GM12873 (cell line): ENCODE results near the gene GNG2.

Experiments
- CTCF ChIP-seq: IDR thresholded peaks from 2 replicates; pipeline ENCODE4 v1.5.1; 2012; ENCODE audit warnings: low read depth, mild to moderate bottlenecking, moderate library complexity, low read length, control low read depth; ENCODE audit not compliant: insufficient read depth; ENCODE audit errors: missing control alignments

Gene GNG2

GRCh38 chr14:51860164-51860824, at the start of gene GNG2:
Gene GNG2 (plus strand): TSS chr14:51860612. CDS start chr14:51950679, 90,067 bp downstream.
- TF ChIP-seq CTCF, result no peak

GRCh38 chr14:51811706-51812105, 48.7 kb upstream of the GNG2 start:
- TF ChIP-seq CTCF, result no peak

GRCh38 chr14:51816031-51816430, 44.4 kb upstream of the GNG2 start:
- no peak for TF ChIP-seq CTCF

- no peak for TF ChIP-seq CTCF
Observed at GRCh38 chr14:51817326-51817725, 43.1 kb upstream of the GNG2 start.

GRCh38 chr14:51818748-51819380, 41.5 kb upstream of the GNG2 start:
- TF ChIP-seq CTCF, result no peak

GRCh38 chr14:51821822-51822221, 38.6 kb upstream of the GNG2 start:
- TF ChIP-seq CTCF, result no peak

- TF ChIP-seq CTCF, result no peak
Observed at GRCh38 chr14:51822499-51822898, 37.9 kb upstream of the GNG2 start.
